Activated CD4-positive, alpha-beta T cell treated with anti-CD3 and anti-CD28 coated beads, Interleukin-2, Interleukin-6, amounts not matched to agents 100 ng/mL and 50 ng/mL, durations not matched to agents 16 hours and 8 hours (primary cell): ENCODE measurements around the gene LDLRAD1.
"Not testable (repeated sequence)": the region's sequence is repeated elsewhere in the genome, so short reads cannot be mapped to it uniquely, and the experiment has no call there.

ENCODE experiments used
- DNase-seq: peaks from one replicate; pipeline ENCODE4 v3.0.0-alpha.2; 2020

LDLRAD1 gene

DNA sequence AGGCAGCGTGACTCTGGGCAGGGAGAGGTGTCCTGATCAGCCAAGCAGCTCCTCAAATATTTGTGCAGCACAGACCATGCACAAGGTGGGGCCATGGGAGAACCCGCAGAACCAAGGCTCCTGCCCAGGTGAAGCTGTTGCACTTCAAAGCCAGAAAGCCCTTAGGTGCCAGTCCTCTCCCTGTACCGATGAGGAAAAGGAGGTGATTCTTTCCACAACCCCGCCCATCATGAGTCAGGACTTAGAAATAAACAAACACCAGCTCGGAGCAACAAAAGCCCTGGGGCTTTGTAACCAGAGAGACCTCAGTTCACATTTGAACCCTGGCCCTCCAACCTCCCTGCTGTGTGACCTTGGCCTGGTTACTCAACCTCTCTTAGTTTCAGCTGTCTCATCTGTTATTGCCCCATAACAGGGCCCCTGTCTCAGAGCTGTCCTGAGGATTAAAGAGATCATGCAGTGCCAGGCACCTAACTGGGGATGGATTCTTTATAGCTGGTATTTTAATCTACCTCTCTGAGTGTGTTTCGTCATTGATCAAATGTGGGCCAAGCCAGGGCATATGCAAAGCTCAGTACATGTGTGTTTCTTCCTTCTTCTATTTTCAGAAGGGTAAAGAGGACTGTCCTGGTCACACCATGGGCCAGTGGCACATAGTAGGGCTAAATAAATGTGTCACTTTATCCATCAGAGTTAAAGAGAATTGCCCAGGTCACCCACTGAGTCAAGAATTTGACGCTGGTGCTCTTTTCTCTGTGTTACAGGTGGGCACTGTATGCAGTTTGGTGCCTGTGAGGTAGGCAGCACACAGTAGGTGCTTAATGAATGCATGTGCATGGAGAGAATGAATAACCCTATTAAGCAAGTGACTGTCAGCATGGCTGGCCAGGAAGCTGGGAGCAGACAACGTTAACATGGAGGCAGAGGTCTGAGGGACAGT is 1.4 kb downstream of the LDLRAD1 start:
- no peak for DNase-seq

DNA sequence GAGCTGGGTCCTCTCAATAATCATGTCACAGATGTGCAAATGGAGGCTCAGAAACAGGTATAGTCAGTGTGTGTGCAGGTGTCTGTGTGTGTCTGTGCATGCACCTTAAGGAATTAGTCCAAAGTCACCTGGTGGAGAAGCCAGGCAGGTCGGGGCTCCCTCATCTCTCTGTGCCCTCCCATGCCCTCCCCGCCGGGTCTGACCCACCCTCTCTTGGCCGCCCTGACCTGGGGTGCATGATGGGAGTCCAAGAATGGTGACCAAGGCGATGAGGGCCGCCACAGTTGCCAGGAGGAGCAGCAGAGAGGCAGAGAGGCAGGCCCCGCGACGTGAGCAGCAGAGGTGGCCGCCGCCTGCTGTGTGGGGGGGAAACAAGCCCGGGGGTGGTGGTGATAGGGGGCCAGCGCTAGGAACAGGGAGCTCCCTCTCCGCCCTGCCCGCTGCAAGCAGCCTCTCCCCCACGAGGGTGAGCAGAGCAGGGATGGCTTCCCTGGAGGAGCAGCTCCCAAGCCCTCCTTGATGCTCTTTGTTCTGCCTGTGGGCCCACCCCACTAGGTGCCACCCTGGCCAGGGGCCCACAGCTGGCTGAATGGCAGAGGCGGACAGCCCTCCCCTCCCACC is 3.9 kb downstream of the LDLRAD1 start:
- no peak for DNase-seq

DNA sequence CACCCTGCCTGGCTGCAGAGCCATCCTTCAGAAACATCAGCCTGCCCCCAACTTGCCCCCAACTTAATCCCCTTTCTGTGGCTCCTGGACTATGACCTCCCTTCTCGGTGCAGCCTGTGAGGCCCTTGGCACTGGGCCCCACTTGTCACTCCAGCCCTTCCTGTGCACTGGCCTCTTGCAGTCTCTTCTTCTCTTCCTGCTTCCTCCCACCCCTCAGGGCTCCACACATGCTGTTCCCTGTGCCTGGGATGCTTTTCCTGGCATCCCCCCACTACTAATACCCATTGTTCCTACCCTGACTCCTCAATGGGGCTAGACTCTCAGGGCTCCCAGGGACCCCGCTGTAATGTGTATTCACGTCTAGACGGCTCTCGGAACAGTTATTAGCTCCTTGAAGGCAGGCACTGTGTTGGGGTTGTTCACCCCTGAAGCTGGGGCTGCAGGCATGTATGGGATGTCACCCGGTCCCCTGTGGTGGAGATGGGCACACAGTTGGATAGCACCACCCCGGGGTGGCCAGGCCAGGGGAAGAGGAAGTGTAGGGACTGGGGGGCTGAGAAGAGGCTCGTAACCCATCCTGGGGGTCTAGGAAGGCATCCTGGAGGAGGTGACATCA is 4.5 kb downstream of the LDLRAD1 start:
- no peak for DNase-seq

DNA sequence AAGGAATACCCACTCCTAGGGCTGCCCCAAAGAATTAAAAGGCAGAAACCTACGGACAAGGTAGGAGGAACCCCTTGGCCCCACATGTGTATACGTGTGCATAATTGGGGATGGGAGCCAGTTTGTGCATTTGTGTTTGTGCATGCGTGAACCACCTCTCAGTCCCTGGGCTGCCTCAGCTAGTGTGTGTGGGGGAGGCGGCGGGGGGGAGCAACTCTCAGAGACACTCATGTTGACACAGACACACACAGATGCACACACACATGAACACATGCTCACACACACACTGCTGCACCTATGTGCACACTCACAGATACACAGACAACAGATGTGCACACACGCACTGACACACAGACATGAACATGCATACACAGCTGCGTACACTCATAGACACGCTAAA is 5.1 kb downstream of the LDLRAD1 start:
- no peak for DNase-seq

DNA sequence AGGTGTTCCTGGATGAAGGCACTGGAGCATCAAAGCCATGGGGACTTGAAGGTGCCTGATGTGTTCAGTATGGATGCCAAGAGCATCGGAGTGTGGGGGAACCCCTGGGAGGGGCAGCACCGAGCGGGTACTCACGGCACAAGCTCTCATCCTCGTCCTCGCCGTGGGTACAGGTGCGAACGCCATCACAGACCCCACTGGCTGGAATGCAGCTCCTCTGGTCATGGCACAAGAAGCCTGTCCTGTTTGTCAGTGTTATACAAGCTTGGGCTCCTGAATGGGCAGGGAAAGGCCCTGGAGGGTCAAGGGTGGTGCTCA is 6.0 kb downstream of the LDLRAD1 start:
- DNase-seq: no peak

DNA sequence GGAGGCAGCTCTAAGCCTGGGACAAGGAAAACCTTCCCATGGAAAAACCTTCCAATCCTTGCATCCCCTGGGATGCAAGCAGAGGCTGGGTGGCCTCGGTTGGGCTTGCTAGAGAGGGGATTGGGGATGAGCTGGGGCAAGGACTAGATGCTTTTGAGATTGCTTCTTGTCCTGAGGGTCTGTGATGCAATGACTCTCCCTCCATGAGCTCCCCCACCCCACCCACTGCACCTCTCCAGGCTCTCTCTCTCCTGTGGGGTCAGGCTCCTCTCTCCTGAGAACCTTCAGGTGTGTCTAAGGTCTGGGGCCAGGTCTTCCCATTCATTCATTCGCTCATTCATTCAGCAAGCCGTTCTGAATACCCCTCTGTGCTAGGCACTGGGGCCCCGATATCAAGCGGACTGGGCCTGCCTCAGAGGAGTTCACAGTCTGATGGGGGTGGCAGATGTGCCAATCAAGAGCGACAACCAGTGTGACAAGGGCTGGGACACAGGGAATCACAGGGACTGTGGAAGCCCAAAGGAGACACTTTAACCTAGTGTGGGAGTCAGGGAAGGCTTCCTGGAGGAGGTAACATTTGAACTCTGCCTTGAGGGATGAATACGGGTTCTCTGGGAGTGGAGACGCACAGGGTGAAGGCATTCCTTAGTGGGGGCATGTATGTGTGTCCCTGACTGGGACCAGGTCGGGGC is 6.5 kb downstream of the LDLRAD1 start:
- no peak for DNase-seq

DNA sequence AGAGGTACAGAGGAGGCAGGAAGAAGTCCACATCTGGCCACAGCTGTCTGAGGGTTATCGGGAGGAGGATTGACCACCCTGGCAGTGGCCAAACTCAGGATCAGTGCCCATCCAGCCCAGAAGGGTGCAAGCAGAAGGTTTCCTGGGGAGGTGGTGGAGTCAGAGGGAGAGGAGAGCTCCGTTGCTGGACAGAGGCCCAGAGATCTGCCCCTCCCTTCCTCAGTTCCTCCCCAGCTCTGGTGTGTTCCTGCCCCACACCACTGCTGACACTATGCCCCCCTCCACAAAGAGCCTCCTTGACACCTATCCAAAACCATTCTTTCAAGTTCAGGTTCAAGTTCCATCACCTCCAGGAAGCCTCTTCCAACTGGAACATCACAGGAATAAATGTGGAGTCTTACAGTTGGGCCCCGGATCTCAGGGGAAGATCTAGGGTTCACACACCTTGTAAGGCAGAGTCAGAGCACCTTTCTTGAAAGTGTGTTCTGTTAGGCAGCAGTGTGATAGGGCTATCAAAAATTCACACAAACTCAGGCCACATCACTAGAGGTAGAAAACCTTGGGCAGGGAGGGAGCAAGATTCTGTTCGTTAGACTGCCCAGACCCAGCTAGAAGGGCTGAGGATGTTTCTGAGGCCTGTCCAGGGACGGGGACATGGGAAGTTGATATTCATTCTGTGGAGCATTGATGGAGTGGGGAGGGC is 7.4 kb downstream of the LDLRAD1 start:
- DNase-seq: no peak

DNA sequence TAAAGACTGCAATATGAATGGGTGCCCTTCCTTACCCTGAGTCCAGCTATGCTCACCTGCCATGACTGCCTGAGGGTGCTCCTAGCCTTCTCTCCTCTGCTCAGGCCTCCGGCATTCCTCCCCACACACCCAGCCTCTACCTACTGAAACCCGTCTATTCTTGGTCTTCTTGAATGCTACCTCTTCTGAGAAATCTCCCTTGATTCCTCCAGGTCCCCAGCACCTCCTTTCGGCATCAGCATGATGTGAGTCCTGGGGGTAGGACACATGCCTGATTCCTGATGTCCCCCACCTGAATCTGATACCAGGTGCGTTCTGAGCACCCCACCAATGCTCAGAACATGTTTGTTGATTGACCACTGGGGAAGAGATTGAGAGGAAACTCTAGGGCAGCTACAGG is 8.6 kb downstream of the LDLRAD1 start:
- DNase-seq: no peak

DNA sequence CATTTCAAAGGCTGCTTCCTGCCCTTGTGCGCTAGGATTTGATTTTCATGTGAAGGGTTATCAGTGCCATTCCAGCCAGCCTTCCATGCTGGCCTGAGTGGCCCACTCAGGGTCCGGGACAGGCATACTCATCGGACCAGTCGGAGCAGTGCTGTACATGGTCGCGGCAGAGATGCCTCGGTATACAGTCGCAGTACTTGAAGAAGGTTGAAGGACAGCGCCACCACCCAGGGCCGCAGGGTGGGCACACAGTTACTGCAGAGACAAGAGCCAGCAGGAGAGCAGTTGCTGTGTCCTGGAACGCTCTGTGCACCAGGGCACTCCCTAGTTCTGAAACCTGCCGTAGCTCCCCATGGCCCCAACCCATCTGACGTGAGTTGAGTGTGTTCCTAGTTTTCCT is 9.1 kb downstream of the LDLRAD1 start:
- no peak for DNase-seq

DNA sequence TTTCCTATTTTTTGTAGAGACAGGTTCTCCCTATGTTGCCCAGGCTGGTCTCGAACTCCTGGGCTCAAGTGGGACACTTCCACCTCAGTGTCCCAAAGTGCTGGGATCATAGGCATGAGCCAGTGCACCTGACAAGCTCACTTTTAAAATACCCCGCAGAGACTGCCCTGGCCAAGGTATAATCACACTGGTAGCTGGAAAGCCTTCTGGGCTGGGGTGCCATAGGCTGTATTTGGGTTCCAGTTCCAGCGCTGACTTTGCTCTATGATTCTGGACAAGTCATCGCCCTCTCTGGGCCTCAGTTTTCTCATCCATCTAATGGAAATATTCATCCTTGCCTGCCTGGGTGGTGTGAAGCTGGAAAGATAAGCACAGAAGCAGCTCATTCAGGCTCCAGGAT is 10.4 kb downstream of the LDLRAD1 start:
- DNase-seq: no peak

DNA sequence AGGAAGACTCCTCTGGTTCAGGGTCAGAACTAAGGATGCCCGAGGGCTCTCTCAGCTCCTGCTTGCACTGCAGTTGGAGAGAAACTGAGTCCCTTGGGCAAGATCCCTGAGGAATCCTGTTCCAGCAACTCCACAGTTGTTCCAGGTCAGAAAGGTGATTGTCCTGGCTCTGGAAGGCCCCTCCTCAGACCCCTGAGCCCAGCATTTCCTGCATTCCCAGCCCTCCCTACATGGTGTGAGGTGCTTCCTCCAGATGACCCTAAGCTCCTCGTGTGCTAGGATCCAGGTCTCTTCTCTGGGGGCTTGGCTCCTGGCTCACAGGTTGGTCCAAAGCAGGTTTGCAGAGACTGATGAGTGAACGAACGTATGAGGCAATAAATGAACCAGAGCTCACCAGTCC is 11.5 kb downstream of the LDLRAD1 start:
- no peak for DNase-seq

DNA sequence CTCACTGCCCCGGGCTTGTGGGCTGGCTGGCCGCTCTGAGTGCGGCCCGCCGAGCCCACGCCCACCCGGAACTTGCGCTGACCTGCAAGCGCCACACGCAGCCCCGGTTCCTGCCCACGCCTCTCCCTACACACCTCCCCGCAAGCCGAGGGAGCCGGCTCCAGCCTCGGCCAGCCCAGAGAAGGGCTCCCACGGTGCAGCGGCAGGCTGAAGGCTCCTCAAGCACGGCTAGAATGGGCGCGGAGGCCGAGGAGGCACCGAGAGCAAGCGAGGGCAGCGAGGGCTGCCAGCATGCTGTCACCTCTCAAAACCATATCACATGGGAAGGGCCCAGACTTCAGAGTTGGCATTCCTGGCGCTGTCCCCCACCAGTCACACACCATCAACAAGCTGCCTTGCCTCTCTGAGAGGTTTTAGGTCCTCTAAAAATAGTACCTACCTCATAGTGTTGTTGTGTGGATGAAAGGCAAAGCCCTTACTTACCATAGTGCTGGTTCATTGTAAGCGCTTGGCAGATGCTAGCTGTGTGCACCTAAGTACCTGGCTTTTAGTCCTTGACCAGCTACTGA is 13.4 kb downstream of the LDLRAD1 start:
- no peak for DNase-seq

DNA sequence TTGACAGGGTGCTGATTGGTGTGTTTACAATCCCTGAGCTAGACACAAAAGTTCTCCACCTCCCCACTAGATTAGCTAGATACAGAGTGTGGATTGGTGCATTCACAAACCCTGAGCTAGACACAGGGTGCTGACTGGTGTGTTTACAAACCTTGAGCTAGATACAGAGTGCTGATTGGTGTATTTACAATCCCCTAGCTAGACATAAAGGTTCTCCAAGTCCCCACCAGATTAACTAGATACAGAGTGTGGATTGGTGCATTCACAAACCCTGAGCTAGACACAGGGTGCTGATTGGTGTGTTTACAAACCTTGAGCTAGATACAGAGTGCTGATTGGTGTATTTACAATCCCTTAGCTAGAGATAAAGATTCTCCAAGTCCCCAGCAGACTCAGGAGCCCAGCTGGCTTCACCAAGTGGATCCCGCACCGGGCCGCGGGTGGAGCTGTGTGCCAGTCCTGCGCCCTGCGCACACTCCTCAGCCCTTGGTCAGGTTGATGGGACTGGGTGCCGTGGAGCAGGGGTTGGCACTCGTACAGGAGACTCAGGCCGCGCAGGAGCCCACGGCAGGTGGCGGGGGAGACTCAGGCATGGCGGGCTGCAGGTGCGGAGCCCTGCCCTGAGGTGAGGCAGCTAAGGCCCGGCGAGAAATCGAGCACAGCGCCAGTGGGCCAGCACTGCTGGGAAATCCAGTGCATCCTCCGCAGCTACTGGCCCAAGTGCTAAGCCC is 14.1 kb downstream of the LDLRAD1 start:
- not testable (repeated sequence) for DNase-seq

DNA sequence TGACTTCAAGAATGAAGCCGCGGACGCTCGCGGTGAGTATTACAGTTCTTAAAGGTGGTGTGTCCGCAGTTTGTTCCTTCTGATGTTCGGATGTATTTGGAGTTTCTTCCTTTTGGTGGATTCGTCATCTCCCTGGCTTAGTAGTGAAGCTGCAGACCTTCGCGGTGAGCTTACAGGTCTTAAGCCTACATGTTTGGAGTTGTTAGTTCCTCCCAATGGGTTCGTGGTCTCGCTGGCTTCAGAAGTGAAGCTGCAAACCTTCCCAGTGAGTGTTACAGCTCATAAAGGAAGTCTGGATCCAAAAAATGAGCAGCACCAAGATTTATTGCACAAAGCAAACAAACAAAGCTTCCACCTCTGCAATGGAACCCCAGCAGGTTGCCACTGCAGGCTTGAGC is 14.7 kb downstream of the LDLRAD1 start:
- DNase-seq: no peak

DNA sequence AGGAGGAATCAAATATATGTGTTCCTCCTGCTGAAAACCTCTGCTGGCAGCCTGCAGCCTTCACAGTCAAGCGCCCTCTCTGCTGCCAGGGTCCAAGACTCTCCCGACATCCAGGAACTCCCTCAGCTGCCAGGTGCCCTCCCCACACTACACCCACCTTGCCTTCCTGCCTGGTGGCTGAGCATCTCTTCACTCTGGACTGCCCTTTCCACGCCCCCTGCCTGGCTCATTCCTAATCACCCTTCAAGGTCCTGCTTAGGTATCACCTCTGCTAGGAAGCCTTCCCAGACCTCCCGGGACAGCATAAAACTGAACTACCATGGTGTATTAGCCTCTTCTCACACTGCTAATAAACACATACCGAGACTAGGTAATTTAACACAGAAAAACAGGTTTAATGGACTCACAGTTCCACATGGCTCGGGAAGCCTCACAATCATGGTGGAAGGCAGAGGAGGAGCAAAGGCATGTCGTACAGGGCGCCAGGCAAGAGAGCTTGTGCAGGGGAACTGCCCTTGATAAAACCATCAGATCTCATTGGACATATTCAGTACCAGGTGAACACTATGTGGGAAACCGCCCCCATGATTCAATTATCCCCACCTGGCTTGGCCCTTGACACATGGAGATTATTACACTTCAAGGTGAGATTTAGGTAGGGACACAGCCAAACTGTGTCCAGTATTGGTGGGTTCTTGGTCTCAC is 15.3 kb downstream of the LDLRAD1 start:
- no peak for DNase-seq

DNA sequence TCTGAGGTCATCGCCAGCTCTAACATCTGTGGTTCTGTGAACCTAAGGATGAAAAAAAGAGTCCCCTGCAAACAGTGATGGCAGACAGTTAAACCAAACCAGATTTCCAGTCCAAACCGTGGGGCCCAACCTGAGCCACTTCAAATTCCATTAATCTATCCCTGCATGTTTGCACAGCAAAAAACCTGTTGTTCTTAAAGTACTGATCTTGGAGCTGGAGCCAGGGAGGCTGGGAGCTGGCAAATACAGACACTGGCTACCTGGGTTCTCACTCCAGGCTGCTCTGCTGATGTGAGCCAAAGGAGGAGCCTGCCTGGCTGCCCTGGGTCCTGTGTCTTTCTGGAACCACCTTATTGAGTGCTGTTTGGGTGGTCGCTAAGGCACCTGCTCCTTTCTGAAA is 16.4 kb downstream of the LDLRAD1 start:
- no peak for DNase-seq

DNA sequence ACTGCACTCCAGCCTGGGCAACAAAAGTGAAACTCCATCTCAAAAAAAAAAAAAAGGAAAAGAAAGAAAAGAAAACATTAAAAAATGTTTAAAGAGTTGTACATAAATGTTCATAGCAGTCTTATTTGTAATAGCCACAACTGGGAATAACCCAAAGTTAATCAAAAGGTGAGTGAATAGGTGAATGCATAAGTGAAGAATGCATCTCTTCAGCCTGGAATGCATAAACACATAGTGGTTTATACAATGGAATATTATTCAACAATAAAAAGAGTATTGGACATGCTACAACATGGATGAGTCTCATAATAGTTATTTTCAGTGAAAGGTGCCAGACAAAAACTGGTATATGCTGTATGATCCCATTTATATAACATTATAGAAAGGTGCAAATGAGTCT is 18.1 kb downstream of the LDLRAD1 start:
- DNase-seq: no peak

DNA sequence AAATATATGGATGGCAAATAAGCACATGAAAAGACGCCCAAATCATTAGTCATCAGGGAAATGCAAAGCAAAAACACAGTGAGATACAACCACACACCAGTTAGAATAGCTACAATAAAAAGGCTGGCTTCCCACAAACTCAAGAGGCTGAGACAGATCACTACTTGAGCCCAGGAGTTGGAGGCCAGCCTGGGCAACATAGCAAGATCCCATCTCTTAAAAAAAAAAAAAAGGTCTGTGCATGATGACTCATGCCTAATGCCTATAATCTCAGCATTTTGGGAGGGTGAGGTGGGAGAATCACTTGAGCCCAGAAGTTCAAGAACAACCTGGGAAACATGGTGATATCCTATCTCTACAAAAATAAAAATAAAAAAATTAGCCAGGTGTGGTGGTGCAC is 19.8 kb downstream of the LDLRAD1 start:
- DNase-seq: no peak

DNA sequence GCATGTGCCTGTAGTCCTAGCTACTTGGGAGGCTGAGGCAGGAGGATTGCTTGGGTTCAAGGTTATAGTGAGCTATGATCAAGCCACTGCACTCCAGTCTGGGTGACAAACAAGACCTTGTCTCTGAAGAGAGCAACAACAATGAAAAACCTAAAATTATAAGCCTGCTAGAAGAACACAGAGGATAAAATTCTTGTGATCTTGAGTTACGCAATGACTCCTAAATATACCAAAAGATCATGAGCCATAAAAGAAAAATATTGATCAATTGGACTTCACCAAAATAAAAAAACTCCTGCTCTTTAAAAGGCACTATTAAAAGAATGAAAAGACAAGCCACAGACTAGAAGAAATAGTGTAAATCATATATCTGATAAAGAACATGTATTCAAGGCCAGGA is 22.3 kb downstream of the LDLRAD1 start:
- no peak for DNase-seq

DNA sequence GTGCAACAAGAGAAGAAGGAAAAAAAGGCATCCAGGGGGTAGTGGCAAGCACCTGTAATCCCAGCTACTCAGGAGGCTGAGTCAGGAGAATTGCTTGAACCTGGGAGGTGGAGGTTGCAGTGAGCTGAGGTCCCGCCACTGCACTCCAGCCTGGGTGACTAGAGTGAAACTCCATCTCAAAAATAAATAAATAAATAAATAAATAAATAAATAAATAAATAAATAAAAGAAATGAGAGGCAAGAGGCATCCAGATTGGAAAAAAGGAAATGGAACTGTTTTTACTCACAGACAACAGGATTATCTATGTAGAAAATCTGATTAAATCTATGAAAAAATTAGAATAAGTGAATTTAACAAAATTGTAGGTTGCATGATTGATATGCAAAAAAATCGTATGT is 23.5 kb downstream of the LDLRAD1 start:
- DNase-seq: not testable (repeated sequence)
